SK-N-SH (cell line): ENCODE data around the gene SERTAD4. TPM values are rescaled to one million over a fixed set of nuclear protein-coding genes. Genes with fewer than 3 reads are reported as not detected.

Source experiments
- polyA plus RNA-seq, 3 experiments: library from polyadenylated mRNA; depleted of rRNA; stranded (reverse); fragments of >200 nt; gene quantifications; 2 replicates each; pipeline ENCODE4 v1.2.3, GENCODE V29; 2012

The SERTAD4 gene
- polyA plus RNA-seq, 1 of the 3 experiments (the other 2 are of a cell fraction): 2.9 TPM

Other genes with a start within 250 kb of the SERTAD4 start
- gene HHAT, start 96.1 kb downstream of the SERTAD4 start, polyA plus RNA-seq (2012; rRNA removed): 8.1 and 10.8 TPM in 2 replicates